ENCODE results near the gene KMT2C. TPM values are rescaled to one million over a fixed set of nuclear protein-coding genes. Genes with fewer than 3 reads are reported as not detected.
"Not testable (repeated sequence)": the region's sequence is repeated elsewhere in the genome, so short reads cannot be mapped to it uniquely, and the experiment has no call there.

The KMT2C gene
- total and polyA plus RNA-seq, 11 donors = 8.4 to 62.4 (median 42.2) TPM

DNA sequence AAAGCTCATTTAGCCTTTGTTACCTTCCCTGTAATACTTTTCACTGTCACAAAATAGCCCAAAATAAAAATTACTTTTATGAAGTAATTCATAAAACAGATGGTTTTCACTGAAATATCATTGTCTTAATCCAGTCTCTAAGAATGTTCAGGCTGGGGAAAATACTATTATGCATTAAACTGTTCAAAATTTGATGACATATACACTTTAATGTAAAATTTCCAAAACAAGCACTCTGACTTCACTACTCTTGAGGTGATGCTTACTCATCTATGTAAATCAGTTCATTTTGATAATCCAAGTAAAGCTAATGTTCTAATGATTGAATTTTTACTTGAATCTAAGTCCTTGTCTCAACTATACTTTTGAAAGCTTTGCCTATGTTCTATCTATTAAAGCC lies 127.9 kb downstream of the KMT2C start:
- Histone ChIP-seq H3K4me1 (peaks cover 0 to 19% (median 7%) of the 10 kb centered on the region in 12 donors), H3K9me3 (no peaks in the 10 kb centered on the region), H3K27ac (no peak overlapping the region), H3K27me3 (no peaks in the 10 kb centered on the region), H3K4me3 (no peak overlapping the region), H3K36me3 (peaks cover 0 to 70% (median 57%) of the 10 kb centered on the region in 9 donors)
- no peak for TF ChIP-seq POLR2A (IDR thresholded peaks at IDR 0.05)
- TF ChIP-seq CTCF (IDR thresholded peaks at IDR 0.05) = no peak
- ATAC-seq = no peak
- DNase-seq = no peak
- intact Hi-C loops (cut with DNase I) = no loop called here

DNA sequence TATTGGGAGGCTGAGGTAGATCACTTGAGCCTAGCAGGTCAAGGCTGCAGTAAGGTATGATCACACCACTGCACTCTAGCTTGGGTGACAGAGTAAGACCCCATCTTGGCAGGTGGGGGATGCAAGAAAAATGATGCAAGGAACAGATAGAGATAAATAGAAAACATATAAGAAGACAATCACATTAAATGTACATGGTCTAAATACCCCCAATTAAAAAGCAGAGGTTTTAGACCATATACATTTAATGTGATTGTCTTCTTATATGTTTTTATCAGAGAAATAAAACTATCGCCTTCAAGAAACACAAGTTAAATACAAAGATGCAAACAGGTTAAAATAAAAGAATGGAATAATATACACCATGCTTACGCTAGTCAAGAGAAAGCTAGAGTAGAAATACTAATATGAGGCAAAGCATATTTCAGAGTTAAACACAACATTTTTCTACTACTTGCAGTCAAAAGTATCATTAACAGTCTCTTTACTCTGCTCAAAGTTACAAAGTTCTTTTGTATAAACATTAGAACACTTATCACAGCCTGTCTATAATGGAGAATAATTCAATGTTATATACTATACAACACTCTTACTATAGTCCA lies 136.2 kb downstream of the KMT2C start:
- intact Hi-C loops (cut with DNase I); DNase-seq; H3K4me1 ChIP-seq; H3K27me3 ChIP-seq; H3K4me3 ChIP-seq; ATAC-seq; H3K9me3 ChIP-seq; H3K27ac ChIP-seq: not testable (repeated sequence)
- peaks cover 0 to 31% (median 18%) of the 10 kb centered on the region in 9 donors for H3K36me3 ChIP-seq
- WGBS, 4 donors = 88 to 100% (median 95%) methylated on average over 2 of the region's 2 CpGs

DNA sequence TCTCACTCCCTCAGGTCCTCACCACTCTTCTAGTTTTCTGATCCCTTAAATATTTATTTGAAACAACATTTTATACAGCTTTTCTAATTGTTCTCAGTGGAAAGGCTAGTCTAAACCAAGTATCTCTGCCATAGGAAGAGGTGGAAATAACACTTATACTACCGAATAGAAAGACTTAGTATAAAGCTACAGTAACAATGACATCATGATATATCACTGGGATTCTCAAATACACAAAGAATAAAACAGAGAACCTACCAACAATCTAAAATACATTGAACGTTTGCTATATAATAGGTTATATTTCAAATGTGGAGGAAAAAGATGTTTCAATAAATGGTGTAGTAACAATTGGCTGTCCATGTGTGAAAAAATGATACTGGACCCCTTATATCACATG lies 142.9 kb downstream of the KMT2C start:
- 88 to 95% (median 91%) methylated on average over 2 of the region's 2 CpGs for WGBS, 4 donors
- Histone ChIP-seq H3K27me3 (no peaks in the 10 kb centered on the region), H3K4me1 (no peaks in the 10 kb centered on the region), H3K4me3 (no peak overlapping the region), H3K27ac (no peak overlapping the region), H3K36me3 (peaks cover 0 to 40% (median 6%) of the 10 kb centered on the region in 9 donors), H3K9me3 (peaks cover 0 to 34% (median 7%) of the 10 kb centered on the region in 12 donors)
- ATAC-seq (no peak), DNase-seq (no peak)
- intact Hi-C loops (cut with DNase I) = no loop called here
- TF ChIP-seq CTCF (IDR thresholded peaks at IDR 0.05) (no peak), POLR2A (IDR thresholded peaks at IDR 0.05) (no peak)

DNA sequence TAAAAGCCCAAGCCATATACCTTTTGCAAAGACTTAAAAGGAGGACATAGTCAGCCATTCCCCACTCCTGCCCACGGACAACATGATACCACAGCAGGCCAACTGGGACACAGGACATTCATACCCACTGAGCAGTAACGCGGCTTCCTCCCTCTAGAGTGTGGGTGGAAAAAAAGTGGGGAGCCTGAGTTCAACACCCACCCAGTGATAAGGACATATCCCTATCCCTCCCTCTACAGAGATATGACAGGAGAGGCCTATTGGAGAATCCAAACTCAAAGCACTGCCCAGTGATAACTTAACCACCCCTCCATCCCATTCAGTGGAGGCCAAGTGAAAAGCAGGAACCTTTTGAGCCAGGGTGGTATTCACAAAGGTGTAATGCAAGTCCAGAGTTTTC lies 148.8 kb downstream of the KMT2C start:
- Histone ChIP-seq H3K9me3 (peaks cover 0 to 45% (median 7%) of the 10 kb centered on the region in 12 donors), H3K36me3 (peaks cover 0 to 34% (median 0%) of the 10 kb centered on the region in 9 donors)
- H3K4me3 ChIP-seq; H3K27ac ChIP-seq; ATAC-seq; H3K27me3 ChIP-seq; intact Hi-C loops (cut with DNase I); H3K4me1 ChIP-seq; DNase-seq: not testable (repeated sequence)
- WGBS, 4 donors = 91 to 98% (median 95%) methylated on average over 3 of the region's 3 CpGs

- H3K4me3 ChIP-seq; H3K27me3 ChIP-seq; H3K4me1 ChIP-seq; intact Hi-C loops (cut with DNase I); ATAC-seq; H3K27ac ChIP-seq; DNase-seq: not testable (repeated sequence)
- H3K36me3 ChIP-seq = peaks cover 0 to 34% (median 0%) of the 10 kb centered on the region in 9 donors
- H3K9me3 ChIP-seq = peaks cover 0 to 41% (median 7%) of the 10 kb centered on the region in 12 donors
These were observed 149.6 kb downstream of the KMT2C start for GRCh38 chr7:152286219-152286618.

GRCh38 chr7:152284998-152285397 lies 150.8 kb downstream of the KMT2C start:
- H3K27me3 ChIP-seq; H3K4me1 ChIP-seq; H3K4me3 ChIP-seq; DNase-seq; H3K27ac ChIP-seq; intact Hi-C loops (cut with DNase I): not testable (repeated sequence)
- peak in 1 of 4 donors; percentile 9 for ATAC-seq
- peaks cover 0 to 34% (median 0%) of the 10 kb centered on the region in 9 donors for H3K36me3 ChIP-seq
- peaks cover 0 to 32% (median 7%) of the 10 kb centered on the region in 12 donors for H3K9me3 ChIP-seq
- 67 to 88% (median 80%) methylated on average over 3 of the region's 3 CpGs for WGBS, 4 donors

- H3K9me3 ChIP-seq; H3K27ac ChIP-seq; H3K27me3 ChIP-seq; H3K4me3 ChIP-seq; DNase-seq; ATAC-seq; intact Hi-C loops (cut with DNase I); H3K4me1 ChIP-seq: not testable (repeated sequence)
- 93 to 100% (median 99%) methylated on average over 2 of the region's 2 CpGs for WGBS, 4 donors
- H3K36me3 ChIP-seq = peaks cover 0 to 14% (median 1%) of the 10 kb centered on the region in 9 donors
These were observed 158.1 kb downstream of the KMT2C start for GRCh38 chr7:152277687-152278086.

DNA sequence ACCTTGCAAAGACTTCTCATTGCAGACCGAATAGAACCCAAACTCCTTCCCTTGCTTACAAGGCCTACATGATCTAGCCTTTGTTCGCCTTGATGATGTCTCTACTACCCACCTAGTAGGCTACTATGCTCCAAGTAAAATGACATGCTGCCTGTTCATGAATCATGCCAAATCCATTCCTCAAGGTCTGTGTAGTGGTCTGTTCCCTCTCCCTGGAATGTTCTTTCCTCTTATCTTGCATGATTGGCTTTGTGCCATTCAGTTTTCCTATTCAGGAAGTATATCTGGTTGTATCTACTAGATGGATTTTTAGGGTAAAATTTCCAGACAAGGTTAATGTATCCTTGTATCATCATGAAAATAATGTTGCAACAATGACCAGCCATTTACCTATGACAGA lies 165.4 kb downstream of the KMT2C start:
- H3K9me3 ChIP-seq; ATAC-seq; H3K4me3 ChIP-seq; H3K27me3 ChIP-seq; intact Hi-C loops (cut with DNase I); DNase-seq; H3K27ac ChIP-seq; H3K4me1 ChIP-seq: not testable (repeated sequence)
- WGBS, 4 donors = 92 to 99% (median 97%) methylated on average over 2 of the region's 2 CpGs
- peaks cover 0 to 25% (median 19%) of the 10 kb centered on the region in 9 donors for H3K36me3 ChIP-seq

GRCh38 chr7:152266859-152267258 lies 168.9 kb downstream of the KMT2C start:
- H3K36me3 ChIP-seq = peaks cover 0 to 38% (median 24%) of the 10 kb centered on the region in 9 donors
- intact Hi-C loops (cut with DNase I); H3K27me3 ChIP-seq; ATAC-seq; H3K4me3 ChIP-seq; H3K9me3 ChIP-seq; H3K27ac ChIP-seq; DNase-seq; H3K4me1 ChIP-seq: not testable (repeated sequence)
- 83 to 99% (median 90%) methylated on average over 2 of the region's 2 CpGs for WGBS, 4 donors
